GM19238 (cell line): Measurements from ENCODE around the gene PRKAA1.

Source experiments
- DNase-seq: peaks from one replicate; pipeline ENCODE4 v3.0.0; 2011; ENCODE audit warnings: low spot score; ENCODE audit not compliant: insufficient read length

The PRKAA1 gene

GRCh38 chr5:40798012-40798800, at the start of gene PRKAA1:
TSS of gene PRKAA1 (minus strand) at chr5:40798374. CDS start at chr5:40798189, 185 bp downstream.
- DNase-seq, result peak; percentile 86

GRCh38 chr5:40847525-40847924, 49.4 kb upstream of the PRKAA1 start:
- DNase-seq, result no peak

GRCh38 chr5:40846371-40846770, 48.2 kb upstream of the PRKAA1 start:
- DNase-seq, result no peak

- no peak for DNase-seq
Measured at GRCh38 chr5:40844565-40844964, 46.4 kb upstream of the PRKAA1 start.

- no peak for DNase-seq
Measured at GRCh38 chr5:40842351-40842750, 44.2 kb upstream of the PRKAA1 start.

- no peak for DNase-seq
Measured at GRCh38 chr5:40841068-40841805, 43.1 kb upstream of the PRKAA1 start, which contains the start of gene CARD6. TSS of gene CARD6 (plus strand) at chr5:40841367. CDS start at chr5:40841383, 16 bp downstream.

GRCh38 chr5:40838086-40838485, 39.9 kb upstream of the PRKAA1 start:
- DNase-seq, result no peak

GRCh38 chr5:40834849-40835787, 36.9 kb upstream of the PRKAA1 start, which contains the start of gene RPL37:
TSS of gene RPL37 (minus strand) at chr5:40835222. CDS start at chr5:40835185, 37 bp downstream.
- peak; percentile 79 for DNase-seq

- DNase-seq, result no peak
Measured at GRCh38 chr5:40834391-40834848, 36.2 kb upstream of the PRKAA1 start.

- DNase-seq, result no peak
Measured at GRCh38 chr5:40833712-40834229, 35.6 kb upstream of the PRKAA1 start.

GRCh38 chr5:40832345-40832744, 34.2 kb upstream of the PRKAA1 start:
- DNase-seq, result no peak

- DNase-seq, result no peak
Measured at GRCh38 chr5:40831346-40832210, 33.4 kb upstream of the PRKAA1 start.

GRCh38 chr5:40829748-40830533, 31.8 kb upstream of the PRKAA1 start:
- DNase-seq, result no peak

- DNase-seq, result no peak
Measured at GRCh38 chr5:40828690-40829661, 30.8 kb upstream of the PRKAA1 start.

- no peak for DNase-seq
Measured at GRCh38 chr5:40828021-40828631, 30.0 kb upstream of the PRKAA1 start.

- DNase-seq, result no peak
Measured at GRCh38 chr5:40827188-40827977, 29.2 kb upstream of the PRKAA1 start.
